Activated naive CD8-positive, alpha-beta T cell treated with anti-CD3 and anti-CD28 coated beads, Interleukin-2, amount 10 ng/mL, durations not matched to agents 7 days and 5 days (primary cell): ENCODE results near the gene C22orf15. TPM values are rescaled to one million over a fixed set of nuclear protein-coding genes. Genes with fewer than 3 reads are reported as not detected.

ENCODE experiments used
- ATAC-seq: fragments of 150-1000 bp; cut with Tn5 transposase; one replicate; pipeline ENCODE4 v1.10.0; 2021; ENCODE audit warnings: low read depth, moderate library complexity
- POLR2A ChIA-PET: fragments of 350-600 bp; sonication (Branson Sonifier 250); formaldehyde crosslinking; loops from one replicate; lab custom pipeline; 2021; ENCODE audit warnings: antibody characterized with exemption; lab: Charles Lee
- DNase-seq: peaks from one replicate; pipeline ENCODE4 v3.0.0; 2021
- H3K27ac Mint-ChIP-seq: one replicate; pipeline ENCODE4 v1.8.0; 2022; ENCODE audit warnings: mild to moderate bottlenecking, mixed read lengths
- H3K27me3 Mint-ChIP-seq: one replicate; pipeline ENCODE4 v1.8.0; 2022; ENCODE audit warnings: mild to moderate bottlenecking, moderate library complexity, mixed read lengths
- H3K36me3 Mint-ChIP-seq: one replicate; pipeline ENCODE4 v1.8.0; 2021; ENCODE audit warnings: mild to moderate bottlenecking, mixed read lengths
- H3K4me1 Mint-ChIP-seq: one replicate; pipeline ENCODE4 v1.8.0; 2021; ENCODE audit warnings: mixed read lengths
- H3K4me3 Mint-ChIP-seq: one replicate; pipeline ENCODE4 v1.8.0; 2022; ENCODE audit warnings: mild to moderate bottlenecking, moderate library complexity, mixed read lengths
- H3K9me3 Mint-ChIP-seq: one replicate; pipeline ENCODE4 v1.8.0; 2021; ENCODE audit warnings: mixed read lengths
- total RNA-seq, 2 experiments: library from RNA; stranded (reverse); gene quantifications; one replicate each; pipeline ENCODE4 v1.2.3, GENCODE V29; 2021

Gene C22orf15
- total RNA-seq, 2 experiments from 2014 or later: 2.1 to 2.9 TPM

GRCh38 chr22:23804781-23805291 lies 42.0 kb downstream of the C22orf15 start:
- Mint-ChIP-seq H3K27ac (no peak overlapping the region), H3K4me1 (no peaks in the 10 kb centered on the region), H3K27me3 (no peaks in the 10 kb centered on the region), H3K36me3 (peaks cover 30% of the 10 kb centered on the region), H3K9me3 (no peaks in the 10 kb centered on the region), H3K4me3 (no peak overlapping the region)
- DNase-seq (no peak), ATAC-seq (no peak)
- POLR2A ChIA-PET: no interaction called here

DNA sequence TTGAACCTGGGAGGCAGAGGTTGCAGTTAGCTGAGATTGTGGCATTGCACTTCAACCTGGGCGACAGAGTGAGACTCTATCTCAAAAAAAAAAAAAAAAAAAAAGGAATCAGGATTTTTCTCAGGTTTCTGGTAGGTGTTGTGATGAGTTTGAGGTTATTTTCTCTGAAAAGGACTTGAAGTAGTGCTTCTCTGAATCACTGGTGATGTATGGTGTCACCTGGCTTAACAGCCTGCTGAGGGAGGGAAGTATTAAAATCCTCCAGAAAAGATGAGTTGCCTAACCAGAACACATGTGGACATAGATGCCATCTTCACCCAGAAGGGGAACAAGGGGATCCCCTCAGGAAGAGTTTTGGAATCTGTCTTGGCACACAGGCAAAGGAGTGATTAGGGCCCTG lies 44.0 kb downstream of the C22orf15 start:
- DNase-seq (no peak), ATAC-seq (no peak)
- Mint-ChIP-seq H3K36me3 (peaks cover 35% of the 10 kb centered on the region), H3K4me1 (no peaks in the 10 kb centered on the region), H3K4me3 (no peak overlapping the region), H3K27me3 (no peaks in the 10 kb centered on the region), H3K9me3 (no peaks in the 10 kb centered on the region), H3K27ac (no peak overlapping the region)
- POLR2A ChIA-PET: no interaction called here

GRCh38 chr22:23812378-23812777 lies 49.6 kb downstream of the C22orf15 start:
- Mint-ChIP-seq H3K36me3 (peaks cover 38% of the 10 kb centered on the region), H3K4me3 (no peak overlapping the region), H3K4me1 (no peaks in the 10 kb centered on the region), H3K9me3 (no peaks in the 10 kb centered on the region), H3K27me3 (no peaks in the 10 kb centered on the region), H3K27ac (no peak overlapping the region)
- POLR2A ChIA-PET: interaction anchor here (0.6 to 1.4 kb wide), 3 partner anchors 8 to 691 kb away, joined by 3 to 6 read pairs (median 4); no protein-coding TSS in a partner anchor
- DNase-seq (no peak), ATAC-seq (no peak)

Other genes with a start within 250 kb of the C22orf15 start
- gene IGLL1, start 182.7 kb upstream of the C22orf15 start, total RNA-seq: not detected
- under 1 TPM; 0.69 to 0.79 TPM for gene DRICH1, start 130.7 kb upstream of the C22orf15 start, total RNA-seq
- gene RGL4, start 72.0 kb upstream of the C22orf15 start, total RNA-seq: 10 to 100 TPM; 24.9 to 25.8 TPM
- gene ZNF70, start 11.9 kb upstream of the C22orf15 start, total RNA-seq: 1 to 10 TPM; 3.8 to 4.1 TPM
- gene VPREB3, start 8.6 kb upstream of the C22orf15 start, total RNA-seq: not detected
- gene CHCHD10, start 5.0 kb downstream of the C22orf15 start, total RNA-seq: 100 to 1,000 TPM in 1 of 2 experiments, 10 to 100 TPM in 1; 99.8 to 111 TPM
- gene MMP11, start 9.9 kb downstream of the C22orf15 start, total RNA-seq: 1 to 10 TPM; 2.1 to 2.4 TPM
- gene SMARCB1, start 24.0 kb downstream of the C22orf15 start, total RNA-seq: 10 to 100 TPM; 81.2 to 82.8 TPM
- 1 to 10 TPM; 9.6 to 9.9 TPM for gene DERL3, start 76.0 kb downstream of the C22orf15 start, total RNA-seq
- 10 to 100 TPM; 10.0 to 12.1 TPM for gene SLC2A11, start 94.9 kb downstream of the C22orf15 start, total RNA-seq
- gene MIF, start 131.4 kb downstream of the C22orf15 start, total RNA-seq: 100 to 1,000 TPM; 776 to 848 TPM
- gene GSTT2B, start 198.2 kb downstream of the C22orf15 start, total RNA-seq: not detected
- not detected for gene DDTL, start 203.9 kb downstream of the C22orf15 start, total RNA-seq
- 100 to 1,000 TPM; 133 TPM for gene DDT, start 211.5 kb downstream of the C22orf15 start, total RNA-seq
- not detected for gene GSTT2, start 217.1 kb downstream of the C22orf15 start, total RNA-seq
- gene GSTT4, start 242.5 kb downstream of the C22orf15 start, total RNA-seq: not detected
- gene CABIN1, start 248.3 kb downstream of the C22orf15 start, total RNA-seq: 100 to 1,000 TPM; 153 to 159 TPM